CD4-positive, alpha-beta T cell treated with Interleukin-4 for 4 hours (primary cell): ENCODE results near the gene CYSLTR2.
A peak's percentile ranks its signal among the peaks of the same experiment; 100 is the strongest.
"Not testable (repeated sequence)": the region's sequence is repeated elsewhere in the genome, so short reads cannot be mapped to it uniquely, and the experiment has no call there.

ENCODE experiments used
- DNase-seq: peaks from one replicate; pipeline ENCODE4 v3.0.0-alpha.2; 2020

The CYSLTR2 gene

GRCh38 chr13:48696676-48697075 lies 42.9 kb downstream of the CYSLTR2 start:
- DNase-seq = not testable (repeated sequence)

- no peak for DNase-seq
Measured at GRCh38 chr13:48707405-48707804, 53.7 kb downstream of the CYSLTR2 start.

GRCh38 chr13:48708764-48709163 lies 55.0 kb downstream of the CYSLTR2 start:
- DNase-seq = no peak

GRCh38 chr13:48709213-48709612 lies 55.5 kb downstream of the CYSLTR2 start:
- no peak for DNase-seq

- no peak for DNase-seq
Measured at GRCh38 chr13:48710160-48710559, 56.4 kb downstream of the CYSLTR2 start.

- DNase-seq = no peak
Measured at GRCh38 chr13:48712141-48712540, 58.4 kb downstream of the CYSLTR2 start.

- no peak for DNase-seq
Measured at GRCh38 chr13:48715977-48716376, 62.2 kb downstream of the CYSLTR2 start.

GRCh38 chr13:48720621-48721020 lies 66.9 kb downstream of the CYSLTR2 start:
- DNase-seq = no peak

- DNase-seq = no peak
Measured at GRCh38 chr13:48723168-48723567, 69.4 kb downstream of the CYSLTR2 start.

- no peak for DNase-seq
Measured at GRCh38 chr13:48725271-48725670, 71.5 kb downstream of the CYSLTR2 start.

GRCh38 chr13:48726711-48727110 lies 73.0 kb downstream of the CYSLTR2 start:
- DNase-seq = no peak

- DNase-seq = no peak
Measured at GRCh38 chr13:48727241-48728011, 73.7 kb downstream of the CYSLTR2 start.

- no peak for DNase-seq
Measured at GRCh38 chr13:48728226-48728625, 74.5 kb downstream of the CYSLTR2 start.

GRCh38 chr13:48728876-48729275 lies 75.1 kb downstream of the CYSLTR2 start:
- DNase-seq = no peak

GRCh38 chr13:48729856-48730255 lies 76.1 kb downstream of the CYSLTR2 start:
- DNase-seq = no peak

GRCh38 chr13:48731001-48731658 lies 77.4 kb downstream of the CYSLTR2 start:
- DNase-seq = peak; percentile 35

- peak; percentile 39 for DNase-seq
Measured at GRCh38 chr13:48731957-48732569, 78.3 kb downstream of the CYSLTR2 start.

GRCh38 chr13:48733739-48734335 lies 80.1 kb downstream of the CYSLTR2 start:
- no peak for DNase-seq

GRCh38 chr13:48735571-48735970 lies 81.8 kb downstream of the CYSLTR2 start:
- DNase-seq = no peak

GRCh38 chr13:48737689-48738088 lies 84.0 kb downstream of the CYSLTR2 start:
- no peak for DNase-seq

- no peak for DNase-seq
Measured at GRCh38 chr13:48738311-48738710, 84.6 kb downstream of the CYSLTR2 start.

- DNase-seq = no peak
Measured at GRCh38 chr13:48739386-48739964, 85.7 kb downstream of the CYSLTR2 start.

GRCh38 chr13:48741377-48741776 lies 87.6 kb downstream of the CYSLTR2 start:
- DNase-seq = no peak
